Loucy (cell line): ENCODE results near the gene GUCA2A.
A peak's percentile ranks its signal among the peaks of the same experiment; 100 is the strongest.

ENCODE experiments used
- EZH2phosphoT487 ChIP-seq: fragments of 200-600 bp; IDR thresholded peaks from 2 replicates; pipeline ENCODE4 v1.6.1; 2018; ENCODE audit warnings: antibody characterized with exemption, mild to moderate bottlenecking, moderate library complexity, borderline replicate concordance
- TF ChIP-seq, protein P1 (sequence below): fragments of 200-600 bp; sonication (generic); conservative IDR thresholded peaks from 2 replicates; pipeline ENCODE4 v1.5.1; 2014; ENCODE audit warnings: mild to moderate bottlenecking, antibody characterized with exemption, low read length

DNA sequence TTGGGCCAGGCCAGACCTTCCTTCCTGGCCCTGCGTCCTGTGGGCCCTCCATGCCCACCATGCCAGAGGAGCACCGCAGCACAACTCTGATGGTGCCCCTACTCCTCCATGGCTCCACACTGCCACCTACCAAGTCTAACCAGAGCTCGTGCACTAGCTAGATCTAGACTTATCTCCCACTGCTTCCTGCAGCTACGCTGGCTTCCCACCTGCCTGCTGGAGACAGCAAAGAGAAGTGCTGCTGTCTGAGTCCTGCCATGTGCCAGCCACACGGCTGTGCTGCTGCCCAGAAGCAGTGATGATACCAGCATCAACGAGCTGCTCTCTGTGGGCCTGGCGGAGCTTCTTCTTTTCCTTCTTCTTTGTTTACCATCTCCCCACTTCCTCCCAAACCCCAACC, 6.9 kb downstream of the GUCA2A start:
- TF ChIP-seq, protein P1, sequence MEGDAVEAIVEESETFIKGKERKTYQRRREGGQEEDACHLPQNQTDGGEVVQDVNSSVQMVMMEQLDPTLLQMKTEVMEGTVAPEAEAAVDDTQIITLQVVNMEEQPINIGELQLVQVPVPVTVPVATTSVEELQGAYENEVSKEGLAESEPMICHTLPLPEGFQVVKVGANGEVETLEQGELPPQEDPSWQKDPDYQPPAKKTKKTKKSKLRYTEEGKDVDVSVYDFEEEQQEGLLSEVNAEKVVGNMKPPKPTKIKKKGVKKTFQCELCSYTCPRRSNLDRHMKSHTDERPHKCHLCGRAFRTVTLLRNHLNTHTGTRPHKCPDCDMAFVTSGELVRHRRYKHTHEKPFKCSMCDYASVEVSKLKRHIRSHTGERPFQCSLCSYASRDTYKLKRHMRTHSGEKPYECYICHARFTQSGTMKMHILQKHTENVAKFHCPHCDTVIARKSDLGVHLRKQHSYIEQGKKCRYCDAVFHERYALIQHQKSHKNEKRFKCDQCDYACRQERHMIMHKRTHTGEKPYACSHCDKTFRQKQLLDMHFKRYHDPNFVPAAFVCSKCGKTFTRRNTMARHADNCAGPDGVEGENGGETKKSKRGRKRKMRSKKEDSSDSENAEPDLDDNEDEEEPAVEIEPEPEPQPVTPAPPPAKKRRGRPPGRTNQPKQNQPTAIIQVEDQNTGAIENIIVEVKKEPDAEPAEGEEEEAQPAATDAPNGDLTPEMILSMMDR = peak; percentile 48
- no peak for TF ChIP-seq EZH2phosphoT487
